Subcutaneous adipose tissue (tissue), 4 donors: Measurements from ENCODE around the gene SPRR2G. TPM values are rescaled to one million over a fixed set of nuclear protein-coding genes. Genes with fewer than 3 reads are reported as not detected.

Experiments used
- small RNA-seq: library from RNA; depleted of rRNA; stranded (forward); fragments of <200 nt; gene quantifications from one replicate; pipeline ENCODE3, GENCODE V24; 2016
- total RNA-seq, 4 donors: library from RNA; depleted of rRNA; stranded (reverse); fragments of >200 nt; gene quantifications; one replicate each; pipeline ENCODE4 v1.1.0, GENCODE V29; 2016
- TF ChIP-seq, protein P1 (sequence below): fragments of 450-650 bp; IDR thresholded peaks from one replicate; pipeline ENCODE4 v1.5.1; 2016; ENCODE audit warnings: low read depth, mild to moderate bottlenecking, control low read depth, antibody characterized with exemption, moderate library complexity

Gene SPRR2G
- total RNA-seq, 4 donors from 2014 or later = not detected

DNA sequence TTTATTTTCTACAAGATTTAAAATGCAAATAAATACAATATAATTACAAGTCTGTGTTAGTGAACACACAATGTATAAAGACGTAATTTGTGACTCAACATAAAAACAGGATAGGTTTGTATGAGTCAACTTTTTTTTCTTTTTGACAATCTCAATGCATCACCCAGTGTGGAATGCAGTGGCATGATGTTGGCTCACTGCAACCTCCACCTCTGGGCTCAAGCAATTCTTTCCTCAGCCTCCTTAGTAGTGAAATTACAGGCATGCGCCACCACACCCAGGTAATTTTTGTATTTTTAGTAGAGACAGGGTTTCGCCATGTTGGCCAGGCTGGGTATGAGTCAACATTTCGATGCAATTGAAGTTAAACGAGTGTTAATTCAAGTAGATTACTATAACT, 50.4 kb downstream of the SPRR2G start:
- TF ChIP-seq, protein P1, sequence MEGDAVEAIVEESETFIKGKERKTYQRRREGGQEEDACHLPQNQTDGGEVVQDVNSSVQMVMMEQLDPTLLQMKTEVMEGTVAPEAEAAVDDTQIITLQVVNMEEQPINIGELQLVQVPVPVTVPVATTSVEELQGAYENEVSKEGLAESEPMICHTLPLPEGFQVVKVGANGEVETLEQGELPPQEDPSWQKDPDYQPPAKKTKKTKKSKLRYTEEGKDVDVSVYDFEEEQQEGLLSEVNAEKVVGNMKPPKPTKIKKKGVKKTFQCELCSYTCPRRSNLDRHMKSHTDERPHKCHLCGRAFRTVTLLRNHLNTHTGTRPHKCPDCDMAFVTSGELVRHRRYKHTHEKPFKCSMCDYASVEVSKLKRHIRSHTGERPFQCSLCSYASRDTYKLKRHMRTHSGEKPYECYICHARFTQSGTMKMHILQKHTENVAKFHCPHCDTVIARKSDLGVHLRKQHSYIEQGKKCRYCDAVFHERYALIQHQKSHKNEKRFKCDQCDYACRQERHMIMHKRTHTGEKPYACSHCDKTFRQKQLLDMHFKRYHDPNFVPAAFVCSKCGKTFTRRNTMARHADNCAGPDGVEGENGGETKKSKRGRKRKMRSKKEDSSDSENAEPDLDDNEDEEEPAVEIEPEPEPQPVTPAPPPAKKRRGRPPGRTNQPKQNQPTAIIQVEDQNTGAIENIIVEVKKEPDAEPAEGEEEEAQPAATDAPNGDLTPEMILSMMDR = no peak

Small RNA genes within 50 kb of the gene (small RNA-seq; reads per million reads assigned to genes)
- gene SPRR2C = not detected

Other genes starting within 250 kb of the SPRR2G start
- not detected for gene IVL, start 242.3 kb downstream of the SPRR2G start, total RNA-seq
- gene SPRR5, start 203.7 kb downstream of the SPRR2G start, total RNA-seq = not detected
- gene SPRR4, start 180.2 kb downstream of the SPRR2G start, total RNA-seq = not detected
- gene SPRR1A, start 166.8 kb downstream of the SPRR2G start, total RNA-seq = not detected
- gene SPRR3, start 149.1 kb downstream of the SPRR2G start, total RNA-seq = not detected
- gene SPRR1B, start 119.7 kb downstream of the SPRR2G start, total RNA-seq = not detected
- not detected for gene SPRR2D, start 109.8 kb downstream of the SPRR2G start, total RNA-seq
- not detected for gene SPRR2A, start 93.4 kb downstream of the SPRR2G start, total RNA-seq
- gene SPRR2B, start 79.3 kb downstream of the SPRR2G start, total RNA-seq = not detected
- not detected for gene SPRR2E, start 56.4 kb downstream of the SPRR2G start, total RNA-seq
- gene SPRR2F, start 37.4 kb downstream of the SPRR2G start, total RNA-seq = not detected
- not detected for gene LELP1, start 52.5 kb upstream of the SPRR2G start, total RNA-seq
- not detected for gene PRR9, start 66.7 kb upstream of the SPRR2G start, total RNA-seq
- not detected for gene LORICRIN, start 108.8 kb upstream of the SPRR2G start, total RNA-seq
- gene PGLYRP3, start 162.1 kb upstream of the SPRR2G start, total RNA-seq = not detected
- gene PGLYRP4, start 198.0 kb upstream of the SPRR2G start, total RNA-seq = not detected
- 100 to 1,000 TPM; 139 to 382 (median 280) TPM for gene S100A9, start 207.0 kb upstream of the SPRR2G start, total RNA-seq
- gene S100A12, start 224.7 kb upstream of the SPRR2G start, total RNA-seq = 1 to 10 TPM in 2 of 4 donors, not detected in 2; 4.0 to 6.8 TPM
- 100 to 1,000 TPM in 1 of 4 donors, 10 to 100 TPM in 3; 13.6 to 129 (median 20.6) TPM for gene S100A8, start 240.2 kb upstream of the SPRR2G start, total RNA-seq